GM06990 (cell line): ENCODE results near the gene AMOTL2.

ENCODE experiments used
- DNase-seq: peaks from one replicate; pipeline ENCODE4 v3.0.0-alpha.2; 2011; ENCODE audit not compliant: insufficient read length; ENCODE audit errors: extremely low read depth
- H3K27me3 ChIP-seq: replicated peaks from 2 replicates; pipeline ENCODE4 v1.6.0; 2011; ENCODE audit warnings: low read length; ENCODE audit not compliant: control insufficient read depth, insufficient read depth
- H3K36me3 ChIP-seq: 2 replicates; pipeline ENCODE4 v1.5.1; 2011; ENCODE audit warnings: low read length; ENCODE audit not compliant: control insufficient read depth, insufficient read depth
- H3K4me3 ChIP-seq: replicated peaks from 2 replicates; pipeline ENCODE4 v1.5.1; 2011; ENCODE audit warnings: low read depth, mild to moderate bottlenecking, control low read depth, low read length
- TF ChIP-seq, protein P1 (sequence below): IDR thresholded peaks from 2 replicates; pipeline ENCODE4 v1.5.1; 2011; ENCODE audit warnings: low read length, control low read depth, mild to moderate bottlenecking, inconsistent platforms; ENCODE audit not compliant: insufficient read depth, poor library complexity, severe bottlenecking

The AMOTL2 gene

GRCh38 chr3:134378818-134379217, 4.6 kb upstream of the AMOTL2 start:
- Histone ChIP-seq H3K4me3 (no peak overlapping the region), H3K27me3 (peaks cover 5% of the 10 kb centered on the region), H3K36me3 (no peaks in the 10 kb centered on the region)
- TF ChIP-seq, protein P1, sequence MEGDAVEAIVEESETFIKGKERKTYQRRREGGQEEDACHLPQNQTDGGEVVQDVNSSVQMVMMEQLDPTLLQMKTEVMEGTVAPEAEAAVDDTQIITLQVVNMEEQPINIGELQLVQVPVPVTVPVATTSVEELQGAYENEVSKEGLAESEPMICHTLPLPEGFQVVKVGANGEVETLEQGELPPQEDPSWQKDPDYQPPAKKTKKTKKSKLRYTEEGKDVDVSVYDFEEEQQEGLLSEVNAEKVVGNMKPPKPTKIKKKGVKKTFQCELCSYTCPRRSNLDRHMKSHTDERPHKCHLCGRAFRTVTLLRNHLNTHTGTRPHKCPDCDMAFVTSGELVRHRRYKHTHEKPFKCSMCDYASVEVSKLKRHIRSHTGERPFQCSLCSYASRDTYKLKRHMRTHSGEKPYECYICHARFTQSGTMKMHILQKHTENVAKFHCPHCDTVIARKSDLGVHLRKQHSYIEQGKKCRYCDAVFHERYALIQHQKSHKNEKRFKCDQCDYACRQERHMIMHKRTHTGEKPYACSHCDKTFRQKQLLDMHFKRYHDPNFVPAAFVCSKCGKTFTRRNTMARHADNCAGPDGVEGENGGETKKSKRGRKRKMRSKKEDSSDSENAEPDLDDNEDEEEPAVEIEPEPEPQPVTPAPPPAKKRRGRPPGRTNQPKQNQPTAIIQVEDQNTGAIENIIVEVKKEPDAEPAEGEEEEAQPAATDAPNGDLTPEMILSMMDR = no peak
- DNase-seq = no peak

DNA sequence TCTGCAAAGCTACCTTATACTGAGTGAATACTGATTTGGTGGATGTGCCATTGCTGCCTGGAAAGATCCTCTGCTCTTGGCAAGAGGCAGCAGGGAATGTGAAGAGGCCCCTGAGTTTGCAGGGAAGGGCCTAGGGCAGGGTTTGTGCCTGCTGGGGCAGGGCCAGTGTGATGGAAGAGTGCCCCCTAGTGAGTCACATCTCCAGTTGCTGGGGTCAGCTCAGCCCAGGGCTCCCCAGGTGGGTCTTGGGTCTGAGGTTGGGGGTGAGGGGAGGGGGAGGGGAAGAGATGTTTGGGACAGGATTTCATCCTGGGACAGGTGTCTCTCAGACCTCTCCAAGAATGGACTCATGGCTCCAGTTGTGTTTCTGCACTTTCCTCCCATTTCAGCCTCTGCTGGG, 4.1 kb upstream of the AMOTL2 start:
- H3K27me3 ChIP-seq = peaks cover 5% of the 10 kb centered on the region
- no peak for DNase-seq
- TF ChIP-seq, protein P1 = peak; percentile 65
- H3K36me3 ChIP-seq = no peaks in the 10 kb centered on the region
- no peak overlapping the region for H3K4me3 ChIP-seq

DNA sequence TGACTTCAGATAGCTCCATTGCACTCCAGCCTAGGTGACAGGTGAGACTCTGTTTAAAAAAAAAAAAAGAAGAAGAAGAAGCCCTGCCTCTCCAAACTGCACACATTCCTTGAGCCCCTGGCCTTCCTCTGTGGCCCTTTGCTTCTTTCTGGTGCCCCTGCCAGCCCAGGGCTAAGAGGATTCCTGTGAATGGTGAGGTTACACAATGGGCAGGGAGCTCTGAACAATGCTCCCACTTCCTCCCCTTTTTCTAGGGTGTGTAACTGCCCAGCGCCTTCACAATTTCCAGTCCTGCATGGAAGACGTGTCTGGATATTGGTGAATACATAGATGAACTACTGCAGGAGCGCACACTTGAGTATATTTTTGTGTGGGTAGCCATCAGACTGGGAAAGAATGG, 3.6 kb upstream of the AMOTL2 start:
- no peak for DNase-seq
- TF ChIP-seq, protein P1 = no peak
- Histone ChIP-seq H3K36me3 (no peaks in the 10 kb centered on the region), H3K27me3 (peaks cover 5% of the 10 kb centered on the region), H3K4me3 (no peak overlapping the region)

GRCh38 chr3:134376786-134377426, 2.7 kb upstream of the AMOTL2 start:
- H3K4me3 ChIP-seq = no peak overlapping the region
- DNase-seq = no peak
- TF ChIP-seq, protein P1 = no peak
- peaks cover 5% of the 10 kb centered on the region for H3K27me3 ChIP-seq
- H3K36me3 ChIP-seq = no peaks in the 10 kb centered on the region

GRCh38 chr3:134376385-134376765, 2.1 kb upstream of the AMOTL2 start:
- TF ChIP-seq, protein P1 = no peak
- DNase-seq = no peak
- Histone ChIP-seq H3K36me3 (no peaks in the 10 kb centered on the region), H3K4me3 (no peak overlapping the region), H3K27me3 (peaks cover 7% of the 10 kb centered on the region)
